GM21360 (cell line): ENCODE data around the gene ZNF587B.
A peak's percentile ranks its signal among the peaks of the same experiment; 100 is the strongest.
"Not testable (repeated sequence)": the region's sequence is repeated elsewhere in the genome, so short reads cannot be mapped to it uniquely, and the experiment has no call there.

Experiments
- ATAC-seq: cut with Tn5 transposase; IDR thresholded peaks from one replicate; pipeline ENCODE4 v1.9.1; 2021; ENCODE audit warnings: mild to moderate bottlenecking, moderate library complexity; ENCODE audit not compliant: unreplicated experiment

ZNF587B gene

GRCh38 chr19:57869655-57870054, 39.6 kb downstream of the ZNF587B start:
- ATAC-seq = not testable (repeated sequence)

- no peak for ATAC-seq
These were observed 40.1 kb downstream of the ZNF587B start for GRCh38 chr19:57870225-57870624.

GRCh38 chr19:57872450-57872849, 42.4 kb downstream of the ZNF587B start:
- no peak for ATAC-seq

DNA sequence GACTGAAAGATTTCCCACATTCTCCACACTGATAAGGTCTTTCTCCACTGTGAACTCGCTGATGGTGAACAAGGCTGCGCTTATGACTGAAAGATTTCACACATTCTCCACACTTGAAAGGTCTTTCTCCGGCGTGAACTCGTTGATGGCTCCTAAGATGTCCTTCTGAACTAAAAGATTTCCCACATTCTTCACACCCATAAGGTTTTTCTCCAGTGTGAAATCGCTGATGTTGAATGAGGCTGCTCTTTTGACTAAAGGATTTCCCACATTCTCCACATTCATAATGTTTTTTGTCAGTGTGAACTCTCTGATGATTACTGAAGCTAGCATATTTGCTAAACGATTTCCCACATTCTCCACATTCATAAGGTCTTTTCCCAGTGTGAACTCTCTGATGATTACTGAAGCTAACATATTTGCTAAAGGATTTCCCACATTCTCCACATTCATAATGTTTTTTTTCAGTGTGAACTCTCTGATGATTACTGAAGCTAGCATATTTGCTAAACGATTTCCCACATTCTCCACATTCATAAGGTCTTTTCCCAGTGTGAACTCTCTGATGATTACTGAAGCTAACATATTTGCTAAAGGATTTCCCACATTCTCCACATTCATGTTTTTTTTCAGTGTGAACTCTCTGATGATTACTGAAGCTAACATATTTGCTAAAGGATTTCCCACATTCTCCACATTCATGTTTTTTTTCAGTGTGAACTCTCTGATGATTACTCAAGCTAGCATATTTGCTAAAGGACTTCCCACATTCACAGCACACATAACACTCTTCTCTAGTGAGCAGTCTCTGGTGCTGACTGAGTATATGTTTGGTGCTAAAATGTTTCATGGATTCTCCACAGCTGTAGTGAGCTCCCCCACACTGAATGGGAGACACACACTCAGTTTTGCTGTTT, 44.0 kb downstream of the ZNF587B start:
- ATAC-seq = not testable (repeated sequence)

- ATAC-seq = no peak
These were observed 55.9 kb downstream of the ZNF587B start for GRCh38 chr19:57886046-57886445.

- ATAC-seq = no peak
These were observed 57.3 kb downstream of the ZNF587B start for GRCh38 chr19:57887195-57887941.

DNA sequence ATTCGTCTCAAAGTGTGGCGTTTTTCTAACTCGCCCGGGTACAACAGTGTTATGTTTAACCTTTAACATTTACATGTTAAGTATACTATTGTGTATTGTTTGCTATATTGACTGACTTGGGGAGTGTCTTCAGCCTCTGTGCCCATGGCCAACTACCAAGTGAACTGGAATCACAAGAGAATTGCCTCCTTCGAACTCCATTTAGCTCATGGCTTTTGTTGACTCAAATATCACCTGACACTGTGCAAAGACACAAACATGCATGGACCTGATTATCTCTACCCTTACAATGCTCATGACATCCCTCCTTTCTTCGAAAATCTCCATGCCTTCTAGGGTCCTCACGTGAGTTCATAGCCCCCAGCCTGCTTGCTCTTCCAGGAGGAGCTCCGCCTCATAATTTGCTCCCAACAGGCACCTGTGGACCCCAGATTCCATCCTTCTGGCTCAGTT, 58.0 kb downstream of the ZNF587B start:
- ATAC-seq = no peak

DNA sequence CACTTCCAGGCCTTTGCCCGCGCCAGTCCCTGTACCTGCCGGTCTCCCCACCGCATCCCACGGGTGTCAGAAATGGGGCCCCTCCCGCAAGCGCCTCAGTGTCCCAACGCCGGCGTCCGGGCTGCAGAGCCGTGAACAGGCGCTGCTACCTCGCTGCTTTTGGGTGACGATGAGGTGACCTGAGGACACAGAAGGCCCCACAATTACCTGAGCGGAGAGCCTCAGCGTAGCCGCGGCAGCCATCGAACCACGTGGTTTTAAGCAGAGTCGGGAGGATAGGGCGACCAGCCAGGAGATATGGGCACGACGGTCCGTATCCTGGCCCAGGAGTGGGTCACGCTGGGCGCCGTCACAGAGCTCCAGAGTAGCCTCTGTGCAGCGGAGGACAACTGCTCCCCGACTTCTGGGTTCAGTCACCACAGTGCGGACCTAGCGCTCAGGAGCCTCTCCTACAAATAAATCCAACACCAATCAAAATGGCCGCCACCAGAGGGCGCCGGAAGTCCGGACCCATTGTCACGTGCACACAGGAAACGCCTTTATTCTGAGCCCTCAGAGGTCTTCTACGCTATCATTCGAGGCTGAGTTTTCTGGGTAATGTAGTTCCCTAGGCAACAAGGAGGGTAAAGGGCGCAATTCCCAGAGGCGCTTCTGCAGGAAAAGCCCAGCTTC, 58.6 kb downstream of the ZNF587B start, which contains the start of gene ZNF814:
ZNF814 (minus strand) TSS at position 478 of the 672 bp plus-strand sequence; CDS start at position 243, 235 bp downstream.
- peak; percentile 87 for ATAC-seq

- not testable (repeated sequence) for ATAC-seq
These were observed 60.6 kb downstream of the ZNF587B start for GRCh38 chr19:57890706-57891105.
